Posterior vena cava (tissue), 2 donors: Measurements from ENCODE around the gene GBP5. TPM values are rescaled to one million over a fixed set of nuclear protein-coding genes. Genes with fewer than 3 reads are reported as not detected.

Experiments used
- DNase-seq: peaks from one replicate; pipeline ENCODE4 v3.0.0-alpha.2; 2020; ENCODE audit warnings: low spot score
- intact Hi-C, 2 donors: fragments of 100-400 bp; cut with DNase I; formaldehyde crosslinking; loops; one replicate each; pipeline versions ENCODE4 v1.14.1 to v1.14.2; 2022 to 2023
- total RNA-seq, 2 donors: library from RNA; stranded (reverse); fragmentation: NEBNext Ultra II Directional; extraction: Animal tissue kit (Norgen Biotek cat#: 25700); gene quantifications; one replicate each; pipeline ENCODE4 v1.2.1, GENCODE V29; 2021
- donor health status: DM: yes; HTN: yes; CAD: no.
- donor health status: DM: yes; HTN: yes; CAD: no.

GBP5 gene
- total RNA-seq, 2 donors from 2014 or later: 1.6 to 3.9 TPM

GRCh38 chr1:89254658-89255287 lies 17.9 kb downstream of the GBP5 start:
- DNase-seq: no peak
- intact Hi-C loops: no loop called here

GRCh38 chr1:89243046-89243445 lies 29.6 kb downstream of the GBP5 start:
- intact Hi-C loops: no loop called here

More at GRCh38 chr1:89243046-89243445, 29.6 kb downstream of the GBP5 start:
- no peak for DNase-seq

Other genes with a start within 250 kb of the GBP5 start
- 10 to 100 TPM; 15.3 to 28.4 TPM for gene GBP3, start 250.0 kb downstream of the GBP5 start, total RNA-seq
- gene GBP1, start 207.7 kb downstream of the GBP5 start, total RNA-seq: 10 to 100 TPM; 26.8 to 36.0 TPM
- 10 to 100 TPM; 58.3 to 71.9 TPM for gene GBP2, start 146.7 kb downstream of the GBP5 start, total RNA-seq
- not detected for gene GBP7, start 96.9 kb downstream of the GBP5 start, total RNA-seq
- 1 to 10 TPM; 5.5 to 9.5 TPM for gene GBP4, start 73.9 kb downstream of the GBP5 start, total RNA-seq
- not detected for gene GBP6, start 91.2 kb upstream of the GBP5 start, total RNA-seq